GM19239 (cell line): Measurements from ENCODE around the gene C4orf54.

Source experiments
- DNase-seq: peaks from one replicate; pipeline ENCODE4 v3.0.0; 2011; ENCODE audit warnings: low spot score; ENCODE audit not compliant: insufficient read length
- FAIRE-seq: peaks from 2 replicates; lab custom pipeline; 2011; peaks lifted over from hg19 to GRCh38; lab: Jason Lieb, UNC

Gene C4orf54

GRCh38 chr4:99652596-99653436, 4.8 kb downstream of the C4orf54 start:
- no peak for DNase-seq
- FAIRE-seq = no peak

- FAIRE-seq (no peak), DNase-seq (no peak)
Observed at GRCh38 chr4:99651811-99652485, 5.7 kb downstream of the C4orf54 start.

GRCh38 chr4:99651016-99651769, 6.4 kb downstream of the C4orf54 start:
- FAIRE-seq (no peak), DNase-seq (no peak)

GRCh38 chr4:99649778-99650177, 7.8 kb downstream of the C4orf54 start:
- no peak for FAIRE-seq
- no peak for DNase-seq

GRCh38 chr4:99649208-99649607, 8.4 kb downstream of the C4orf54 start:
- DNase-seq (no peak), FAIRE-seq (no peak)

- DNase-seq (no peak), FAIRE-seq (no peak)
Observed at GRCh38 chr4:99648321-99648720, 9.3 kb downstream of the C4orf54 start.

GRCh38 chr4:99647071-99647470, 10.6 kb downstream of the C4orf54 start:
- no peak for FAIRE-seq
- no peak for DNase-seq

- no peak for FAIRE-seq
- no peak for DNase-seq
Observed at GRCh38 chr4:99645638-99646037, 12.0 kb downstream of the C4orf54 start.

GRCh38 chr4:99645036-99645435, 12.6 kb downstream of the C4orf54 start:
- DNase-seq (no peak), FAIRE-seq (no peak)

- no peak for DNase-seq
- FAIRE-seq = no peak
Observed at GRCh38 chr4:99644453-99644852, 13.2 kb downstream of the C4orf54 start.

- FAIRE-seq = no peak
- DNase-seq = no peak
Observed at GRCh38 chr4:99642725-99643489, 14.7 kb downstream of the C4orf54 start.

- DNase-seq = no peak
- FAIRE-seq = no peak
Observed at GRCh38 chr4:99640676-99641075, 17.0 kb downstream of the C4orf54 start.

GRCh38 chr4:99637174-99637573, 20.5 kb downstream of the C4orf54 start:
- FAIRE-seq (no peak), DNase-seq (no peak)

- DNase-seq (no peak), FAIRE-seq (no peak)
Observed at GRCh38 chr4:99636422-99636821, 21.2 kb downstream of the C4orf54 start.

- FAIRE-seq (peak; percentile 35), DNase-seq (no peak)
Observed at GRCh38 chr4:99635601-99636000, 22.0 kb downstream of the C4orf54 start.

- DNase-seq = no peak
Observed at GRCh38 chr4:99634742-99635360, 22.8 kb downstream of the C4orf54 start.

GRCh38 chr4:99633772-99634171, 23.9 kb downstream of the C4orf54 start:
- FAIRE-seq (no peak), DNase-seq (no peak)

More at GRCh38 chr4:99634742-99635360, 22.8 kb downstream of the C4orf54 start:
- no peak for FAIRE-seq

- no peak for FAIRE-seq
- no peak for DNase-seq
Observed at GRCh38 chr4:99630857-99631360, 26.7 kb downstream of the C4orf54 start.

GRCh38 chr4:99629962-99630554, 27.6 kb downstream of the C4orf54 start:
- FAIRE-seq = peak; percentile 59

More at GRCh38 chr4:99629962-99630554, 27.6 kb downstream of the C4orf54 start:
- DNase-seq = no peak
